K562 (cell line): ENCODE data around the gene FERMT1. TPM values are rescaled to one million over a fixed set of nuclear protein-coding genes. Genes with fewer than 3 reads are reported as not detected.

Experiments
- ADNP ChIP-seq: fragments of 200-800 bp; sonication (Bioruptor generic); IDR thresholded peaks from 2 replicates; pipeline ENCODE4 v1.6.1; 2016; ENCODE audit warnings: missing genetic modification characterization, missing compliant biosample characterization
- CREBBP ChIP-seq: IDR thresholded peaks from one replicate; pipeline ENCODE4 v1.6.1; 2012; ENCODE audit warnings: low read depth, mild to moderate bottlenecking, control low read depth, inconsistent platforms, low read length
- CXXC5 ChIP-seq: fragments of 250-450 bp; sonication (Bioruptor Pico); IDR thresholded peaks from 2 replicates; pipeline ENCODE4 v1.8.0; 2022; ENCODE audit warnings: inconsistent platforms, mild to moderate bottlenecking, moderate library complexity
- ELF1 ChIP-seq: fragments of 200-800 bp; sonication (Bioruptor generic); IDR thresholded peaks from 2 replicates; pipeline ENCODE4 v1.6.1; 2016; ENCODE audit warnings: missing genetic modification characterization, missing compliant biosample characterization
- GATAD2A ChIP-seq: fragments of 450-650 bp; IDR thresholded peaks from 2 replicates; pipeline ENCODE4 v1.6.1; 2017
- JUNB ChIP-seq: fragments of 450-650 bp; formaldehyde crosslinking; conservative IDR thresholded peaks from 2 replicates; pipeline ENCODE4 v1.4.0; 2020; ENCODE audit warnings: mild to moderate bottlenecking
- KDM1A ChIP-seq, 2 experiments: fragments of 450-650 bp; IDR thresholded peaks; 2 replicates each; pipeline ENCODE4 v1.6.1; 2016; ENCODE audit warnings: mild to moderate bottlenecking in 2 of 2
- KDM2B ChIP-seq: fragments of 250-450 bp; sonication (Bioruptor Pico); IDR thresholded peaks from 2 replicates; pipeline ENCODE4 v1.8.0; 2021; ENCODE audit warnings: mild to moderate bottlenecking, moderate library complexity
- KDM4B ChIP-seq, 2 experiments: fragments of 450-650 bp in 1 of 2; sonication (generic) in 1 of 2; IDR thresholded peaks; 2 replicates each; pipeline ENCODE4 v1.6.1; 2016 to 2017; ENCODE audit warnings: borderline replicate concordance in 2 of 2, antibody characterized with exemption in 1 of 2, low read depth in 1 of 2, mild to moderate bottlenecking in 1 of 2
- SMARCE1 ChIP-seq: fragments of 450-650 bp; IDR thresholded peaks from 2 replicates; pipeline ENCODE4 v1.7.1; 2016; ENCODE audit warnings: mild to moderate bottlenecking
- TCF3 ChIP-seq: sonication (generic); formaldehyde crosslinking; IDR thresholded peaks from 2 replicates; pipeline ENCODE4 v1.4.0; 2020; ENCODE audit warnings: mild to moderate bottlenecking, missing genetic modification reagents
- THRAP3 ChIP-seq: fragments of 450-650 bp; IDR thresholded peaks from 2 replicates; pipeline ENCODE4 v1.6.1; 2016; ENCODE audit warnings: mild to moderate bottlenecking, inconsistent platforms, borderline replicate concordance
- XRCC5 ChIP-seq: fragments of 200-400 bp; formaldehyde crosslinking; IDR thresholded peaks from 2 replicates; pipeline ENCODE4 v1.6.1; 2017; ENCODE audit warnings: low read depth, mild to moderate bottlenecking, low read length
- ZNF184 ChIP-seq: sonication (generic); formaldehyde crosslinking; IDR thresholded peaks from 2 replicates; pipeline ENCODE4 v1.5.0; 2020; ENCODE audit warnings: missing genetic modification reagents
- ZNF232 ChIP-seq: sonication (generic); formaldehyde crosslinking; IDR thresholded peaks from 2 replicates; pipeline ENCODE4 v1.8.0; 2022; ENCODE audit warnings: mild to moderate bottlenecking, missing genetic modification reagents
- polyA plus RNA-seq, 8 experiments: library from polyadenylated mRNA; depleted of rRNA in 4 of 8; stranded (reverse) in 5 of 8; unstranded in 3 of 8; fragments of >200 nt; fragmentation: Nextera tagmentation in 2 of 8; fragmentation: Illumina TruSeq in 1 of 8; extraction: Ambion mirVana in 2 of 8; extraction: Trizol in 1 of 8; gene quantifications; 2 replicates each; pipeline versions ENCODE4 v1.2.1 to v1.2.3, GENCODE V29; 2011 to 2014; ENCODE audit warnings: inconsistent platforms in 1 of 8, missing spikeins in 1 of 8
- total RNA-seq, 7 experiments: library from RNA; depleted of rRNA in 6 of 7; stranded (reverse); fragments of >200 nt in 6 of 7; fragmentation: Illumina TruSeq in 2 of 7; extraction: Trizol in 2 of 7; gene quantifications; 2 replicates each; pipeline versions ENCODE4 v1.2.1 to v1.2.3, GENCODE V29; 2011 to 2021; ENCODE audit warnings: low replicate concordance in 1 of 7
- TF ChIP-seq, protein P1 (sequence below): fragments of 450-650 bp; IDR thresholded peaks from 2 replicates; pipeline ENCODE4 v1.6.1; 2017; ENCODE audit warnings: antibody characterized with exemption, mild to moderate bottlenecking
- TF ChIP-seq, protein P2 (sequence below): fragments of 450-650 bp; IDR thresholded peaks from one replicate; pipeline ENCODE4 v1.6.1; 2018; ENCODE audit warnings: mild to moderate bottlenecking, moderate library complexity; ENCODE audit not compliant: partially characterized antibody
- TF ChIP-seq, protein P3 (sequence below), 2 experiments: fragments of 150-350 bp in 1 of 2; IDR thresholded peaks; 2 replicates each; pipeline ENCODE4 v1.6.1; 2012 to 2016; ENCODE audit warnings: low read depth in 2 of 2, low read length in 2 of 2, mild to moderate bottlenecking in 1 of 2, moderate library complexity in 1 of 2

The FERMT1 gene
- total and polyA plus RNA-seq, 9 of the 15 experiments (the other 6 are each of a cell fraction or from before 2014, with no cell fraction given) = 0.07 TPM; not detected in 8

DNA sequence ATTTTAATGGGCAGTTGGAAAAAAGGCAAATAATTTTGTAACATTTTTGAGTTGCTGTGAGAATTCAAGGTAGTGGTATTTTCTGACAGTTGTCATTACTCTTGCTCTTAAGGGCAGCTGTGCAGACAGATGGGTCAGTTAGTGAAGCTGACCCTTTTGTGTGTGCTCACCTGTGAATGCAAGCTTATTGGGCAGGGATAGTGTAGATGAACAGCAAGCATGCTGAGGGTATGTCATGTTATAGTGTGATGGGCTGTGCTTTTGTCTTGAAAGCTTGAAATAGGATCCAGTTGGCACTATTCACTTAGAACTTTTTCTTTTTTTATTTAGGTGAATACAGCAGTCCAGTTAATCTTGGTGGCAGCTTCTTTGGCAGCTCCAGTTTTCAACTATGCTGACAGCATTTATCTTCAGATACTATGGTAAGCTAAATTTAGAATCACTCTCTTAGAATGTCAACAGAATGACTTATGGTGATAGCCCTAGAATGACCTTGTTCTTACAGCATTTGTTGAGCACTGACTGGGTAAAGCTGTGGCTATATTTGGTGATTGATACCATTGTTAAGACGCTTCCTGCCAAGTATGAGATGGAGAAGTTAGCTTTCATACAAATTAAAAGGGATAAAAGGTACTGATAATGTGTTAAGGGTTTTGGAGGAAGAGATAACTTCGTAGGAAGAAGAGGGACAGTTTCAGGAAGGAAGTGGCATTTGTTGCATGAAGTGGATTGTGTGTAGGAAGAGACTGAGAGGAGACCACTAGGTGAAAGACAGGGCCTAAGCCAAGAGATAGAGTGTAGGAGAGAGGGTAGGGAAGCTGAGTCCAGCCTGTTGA, 88.5 kb downstream of the FERMT1 start (continued):
- TF ChIP-seq ZNF232 (CRISPR knock-in tag) (no peak), KDM2B (no peak), XRCC5 (no peak), CREBBP (no peak), ELF1 (tag) (peak; percentile 51; the same call in 1 of the 2 replicates), CXXC5 (CRISPR knock-in tag) (no peak), KDM1A (IDR thresholded peaks at IDR 0.05) (peak; percentile 58 to 63; a peak in 1 of 4 replicates), ZNF184 (CRISPR knock-in tag) (no peak), THRAP3 (no peak), ADNP (tag) (no peak), GATAD2A (no peak), TCF3 (CRISPR knock-in tag) (peak; percentile 63), SMARCE1 (peak; percentile 62), JUNB (CRISPR knock-in tag) (no peak), KDM4B (IDR thresholded peaks at IDR 0.05; ENCODE audit: borderline replicate concordance in 2 of 2, low read depth in 1 of 2) (no peak)
- TF ChIP-seq, protein P1, sequence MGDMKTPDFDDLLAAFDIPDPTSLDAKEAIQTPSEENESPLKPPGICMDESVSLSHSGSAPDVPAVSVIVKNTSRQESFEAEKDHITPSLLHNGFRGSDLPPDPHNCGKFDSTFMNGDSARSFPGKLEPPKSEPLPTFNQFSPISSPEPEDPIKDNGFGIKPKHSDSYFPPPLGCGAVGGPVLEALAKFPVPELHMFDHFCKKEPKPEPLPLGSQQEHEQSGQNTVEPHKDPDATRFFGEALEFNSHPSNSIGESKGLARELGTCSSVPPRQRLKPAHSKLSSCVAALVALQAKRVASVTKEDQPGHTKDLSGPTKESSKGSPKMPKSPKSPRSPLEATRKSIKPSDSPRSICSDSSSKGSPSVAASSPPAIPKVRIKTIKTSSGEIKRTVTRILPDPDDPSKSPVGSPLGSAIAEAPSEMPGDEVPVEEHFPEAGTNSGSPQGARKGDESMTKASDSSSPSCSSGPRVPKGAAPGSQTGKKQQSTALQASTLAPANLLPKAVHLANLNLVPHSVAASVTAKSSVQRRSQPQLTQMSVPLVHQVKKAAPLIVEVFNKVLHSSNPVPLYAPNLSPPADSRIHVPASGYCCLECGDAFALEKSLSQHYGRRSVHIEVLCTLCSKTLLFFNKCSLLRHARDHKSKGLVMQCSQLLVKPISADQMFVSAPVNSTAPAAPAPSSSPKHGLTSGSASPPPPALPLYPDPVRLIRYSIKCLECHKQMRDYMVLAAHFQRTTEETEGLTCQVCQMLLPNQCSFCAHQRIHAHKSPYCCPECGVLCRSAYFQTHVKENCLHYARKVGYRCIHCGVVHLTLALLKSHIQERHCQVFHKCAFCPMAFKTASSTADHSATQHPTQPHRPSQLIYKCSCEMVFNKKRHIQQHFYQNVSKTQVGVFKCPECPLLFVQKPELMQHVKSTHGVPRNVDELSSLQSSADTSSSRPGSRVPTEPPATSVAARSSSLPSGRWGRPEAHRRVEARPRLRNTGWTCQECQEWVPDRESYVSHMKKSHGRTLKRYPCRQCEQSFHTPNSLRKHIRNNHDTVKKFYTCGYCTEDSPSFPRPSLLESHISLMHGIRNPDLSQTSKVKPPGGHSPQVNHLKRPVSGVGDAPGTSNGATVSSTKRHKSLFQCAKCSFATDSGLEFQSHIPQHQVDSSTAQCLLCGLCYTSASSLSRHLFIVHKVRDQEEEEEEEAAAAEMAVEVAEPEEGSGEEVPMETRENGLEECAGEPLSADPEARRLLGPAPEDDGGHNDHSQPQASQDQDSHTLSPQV = peak; percentile 48; the same call in 1 of the 2 replicates
- TF ChIP-seq, protein P2, sequence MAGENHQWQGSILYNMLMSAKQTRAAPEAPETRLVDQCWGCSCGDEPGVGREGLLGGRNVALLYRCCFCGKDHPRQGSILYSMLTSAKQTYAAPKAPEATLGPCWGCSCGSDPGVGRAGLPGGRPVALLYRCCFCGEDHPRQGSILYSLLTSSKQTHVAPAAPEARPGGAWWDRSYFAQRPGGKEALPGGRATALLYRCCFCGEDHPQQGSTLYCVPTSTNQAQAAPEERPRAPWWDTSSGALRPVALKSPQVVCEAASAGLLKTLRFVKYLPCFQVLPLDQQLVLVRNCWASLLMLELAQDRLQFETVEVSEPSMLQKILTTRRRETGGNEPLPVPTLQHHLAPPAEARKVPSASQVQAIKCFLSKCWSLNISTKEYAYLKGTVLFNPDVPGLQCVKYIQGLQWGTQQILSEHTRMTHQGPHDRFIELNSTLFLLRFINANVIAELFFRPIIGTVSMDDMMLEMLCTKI = no peak
- TF ChIP-seq, protein P3, sequence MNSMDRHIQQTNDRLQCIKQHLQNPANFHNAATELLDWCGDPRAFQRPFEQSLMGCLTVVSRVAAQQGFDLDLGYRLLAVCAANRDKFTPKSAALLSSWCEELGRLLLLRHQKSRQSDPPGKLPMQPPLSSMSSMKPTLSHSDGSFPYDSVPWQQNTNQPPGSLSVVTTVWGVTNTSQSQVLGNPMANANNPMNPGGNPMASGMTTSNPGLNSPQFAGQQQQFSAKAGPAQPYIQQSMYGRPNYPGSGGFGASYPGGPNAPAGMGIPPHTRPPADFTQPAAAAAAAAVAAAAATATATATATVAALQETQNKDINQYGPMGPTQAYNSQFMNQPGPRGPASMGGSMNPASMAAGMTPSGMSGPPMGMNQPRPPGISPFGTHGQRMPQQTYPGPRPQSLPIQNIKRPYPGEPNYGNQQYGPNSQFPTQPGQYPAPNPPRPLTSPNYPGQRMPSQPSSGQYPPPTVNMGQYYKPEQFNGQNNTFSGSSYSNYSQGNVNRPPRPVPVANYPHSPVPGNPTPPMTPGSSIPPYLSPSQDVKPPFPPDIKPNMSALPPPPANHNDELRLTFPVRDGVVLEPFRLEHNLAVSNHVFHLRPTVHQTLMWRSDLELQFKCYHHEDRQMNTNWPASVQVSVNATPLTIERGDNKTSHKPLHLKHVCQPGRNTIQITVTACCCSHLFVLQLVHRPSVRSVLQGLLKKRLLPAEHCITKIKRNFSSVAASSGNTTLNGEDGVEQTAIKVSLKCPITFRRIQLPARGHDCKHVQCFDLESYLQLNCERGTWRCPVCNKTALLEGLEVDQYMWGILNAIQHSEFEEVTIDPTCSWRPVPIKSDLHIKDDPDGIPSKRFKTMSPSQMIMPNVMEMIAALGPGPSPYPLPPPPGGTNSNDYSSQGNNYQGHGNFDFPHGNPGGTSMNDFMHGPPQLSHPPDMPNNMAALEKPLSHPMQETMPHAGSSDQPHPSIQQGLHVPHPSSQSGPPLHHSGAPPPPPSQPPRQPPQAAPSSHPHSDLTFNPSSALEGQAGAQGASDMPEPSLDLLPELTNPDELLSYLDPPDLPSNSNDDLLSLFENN (IDR thresholded peaks at IDR 0.05; ENCODE audit: low read depth in 2 of 2, low read length in 2 of 2) = no peak
